GM18868 (cell line): ENCODE results near the gene CXCR2.
"Not testable (repeated sequence)": the region's sequence is repeated elsewhere in the genome, so short reads cannot be mapped to it uniquely, and the experiment has no call there.

Source experiments
- ATAC-seq: cut with Tn5 transposase; IDR thresholded peaks from one replicate; pipeline ENCODE4 v1.9.1; 2021; ENCODE audit warnings: mild to moderate bottlenecking, moderate library complexity; ENCODE audit not compliant: unreplicated experiment

Gene CXCR2

DNA sequence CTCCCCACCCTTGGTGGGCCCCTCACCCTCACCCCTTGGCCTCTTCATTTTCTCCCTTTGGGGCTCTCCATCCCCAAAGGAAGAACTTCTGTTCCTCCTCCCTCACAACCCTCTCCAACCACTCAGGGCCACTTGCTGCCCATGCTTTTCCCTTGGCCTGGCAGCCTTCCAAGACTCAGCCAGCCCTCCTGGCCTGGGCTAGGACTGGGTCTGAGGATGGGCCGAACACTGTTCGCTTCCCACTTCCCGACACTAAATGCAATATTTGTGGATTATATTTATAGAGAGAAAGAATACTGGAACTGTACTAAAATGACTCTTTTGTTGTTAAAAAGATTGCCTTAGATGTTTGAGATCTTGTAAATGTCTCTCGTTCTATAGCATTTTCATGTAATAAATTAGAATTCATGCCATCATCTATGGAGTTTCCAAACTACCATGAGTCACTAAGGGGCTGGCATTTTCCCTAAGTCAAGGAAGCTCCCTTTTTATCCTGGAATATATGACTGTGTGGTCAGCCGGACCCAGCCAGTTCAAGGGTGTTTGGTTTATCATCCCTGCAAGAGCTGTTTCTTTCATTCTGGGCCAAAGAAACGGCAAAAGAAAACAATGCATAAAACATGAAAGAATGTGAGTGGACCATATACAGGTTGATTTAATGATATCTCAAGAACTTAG, 3.8 kb downstream of the CXCR2 start:
- no peak for ATAC-seq

DNA sequence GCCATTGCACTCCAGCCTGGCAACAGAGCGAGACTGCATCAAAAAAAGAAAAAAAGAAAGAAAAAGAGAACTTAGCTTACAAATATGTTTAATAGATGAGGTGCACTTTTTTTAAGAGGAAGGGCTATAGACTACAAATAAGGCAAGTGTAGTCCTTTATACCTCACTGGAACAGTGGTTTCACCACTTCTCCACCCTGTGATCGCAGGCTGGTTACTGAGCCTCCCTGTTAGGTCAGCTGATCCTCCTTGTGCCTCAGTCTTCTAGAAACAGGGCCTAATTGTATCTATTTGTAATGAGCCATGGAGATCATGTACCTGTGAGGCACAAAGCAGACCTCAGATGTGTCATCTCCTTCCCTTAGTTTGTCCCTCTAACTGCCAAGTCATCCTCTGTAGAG, 4.5 kb downstream of the CXCR2 start:
- ATAC-seq, result no peak

DNA sequence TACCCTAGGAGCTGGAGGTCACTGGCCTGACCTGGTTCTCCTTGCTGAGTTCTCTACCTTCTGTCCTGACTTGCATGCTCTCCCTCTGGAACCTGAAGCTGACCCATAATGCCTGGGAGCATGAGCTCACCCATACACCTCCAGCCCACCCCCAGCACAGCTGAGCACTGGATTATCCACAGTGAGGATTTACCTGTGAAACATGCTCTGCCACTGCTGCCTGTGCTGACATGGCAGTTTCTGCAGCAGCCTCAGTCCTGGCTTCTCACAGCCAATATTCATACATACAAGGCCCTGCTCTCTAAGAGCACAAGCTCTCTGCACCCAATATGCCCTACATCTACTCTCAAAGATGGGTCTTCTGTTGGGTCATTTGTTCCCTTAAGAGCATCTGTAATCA, 5.0 kb downstream of the CXCR2 start:
- no peak for ATAC-seq

DNA sequence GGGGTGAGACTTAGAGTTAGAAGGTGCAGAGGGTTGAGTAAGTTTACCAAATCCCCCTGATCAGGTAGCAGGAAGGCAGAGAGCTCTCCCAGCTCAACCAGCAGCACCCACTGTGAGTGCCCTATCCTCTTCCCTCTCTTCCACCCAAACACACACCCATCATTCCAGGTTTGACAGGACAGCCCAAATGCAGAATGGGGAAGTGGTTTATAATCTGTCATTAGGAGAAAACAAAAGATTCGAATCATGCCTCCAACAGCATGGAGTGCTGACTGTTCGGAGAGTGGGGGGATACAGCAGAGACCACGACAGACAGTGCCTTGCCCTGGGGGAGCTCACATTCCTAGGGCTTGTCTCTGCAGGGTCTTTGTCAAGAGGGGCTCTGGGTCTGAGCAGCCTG, 11.7 kb downstream of the CXCR2 start:
- ATAC-seq, result no peak

DNA sequence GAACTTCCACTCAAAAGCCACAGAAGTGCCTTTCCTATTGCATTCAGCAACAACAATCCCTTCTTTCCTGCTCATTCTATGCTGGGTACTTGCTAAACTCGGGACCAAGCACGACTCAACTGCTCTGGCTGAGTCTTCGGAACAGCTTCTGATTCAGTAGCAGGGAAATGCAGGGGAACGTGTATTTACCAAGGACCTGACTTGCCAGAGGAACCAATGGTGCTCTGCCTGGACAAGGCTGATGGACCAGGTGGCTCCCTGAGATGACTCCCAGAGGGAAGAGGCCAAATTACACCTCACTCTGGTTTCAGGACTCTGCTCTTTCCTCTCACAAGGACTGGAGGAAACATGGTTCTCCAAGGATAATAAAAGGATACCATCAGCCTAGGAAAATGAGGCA, 12.2 kb downstream of the CXCR2 start:
- ATAC-seq, result no peak

DNA sequence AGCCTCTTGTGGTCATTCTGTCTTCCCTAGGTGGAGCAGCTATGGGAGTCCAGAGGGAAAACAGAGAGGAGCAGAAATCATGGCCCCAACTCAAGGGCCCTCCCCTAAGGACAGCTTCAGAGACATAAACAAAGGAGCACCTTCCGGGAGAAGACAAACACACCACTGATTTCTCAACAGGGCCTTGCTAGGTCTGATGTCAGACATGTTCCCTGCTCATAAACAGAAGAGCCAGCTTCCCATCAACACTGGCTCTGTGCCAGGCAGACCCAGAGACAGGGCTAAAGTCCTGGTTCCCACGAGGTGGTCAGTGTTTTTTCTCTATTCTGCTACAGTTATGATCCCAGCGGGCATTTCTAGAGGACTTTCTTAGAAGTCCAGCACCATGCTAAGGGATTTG, 19.3 kb downstream of the CXCR2 start:
- ATAC-seq, result no peak

DNA sequence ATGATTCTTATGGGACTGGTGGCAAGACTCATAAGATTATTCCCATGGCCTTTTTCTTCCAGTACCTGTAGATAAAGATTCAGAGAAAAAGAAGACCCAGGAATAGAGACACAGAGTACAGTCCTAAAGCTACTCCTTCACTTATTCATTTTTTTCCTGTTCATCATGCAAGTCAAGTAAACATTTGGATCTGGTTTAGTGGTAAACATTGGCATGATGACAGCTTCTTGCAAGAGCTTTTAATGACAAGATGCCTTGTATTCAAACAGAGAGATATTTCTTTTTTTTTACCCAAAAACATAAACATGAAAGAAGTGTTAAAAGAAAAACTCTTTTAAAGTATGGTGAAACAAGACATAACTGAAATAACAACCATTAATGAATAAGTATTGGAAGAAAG, 20.2 kb downstream of the CXCR2 start:
- no peak for ATAC-seq

DNA sequence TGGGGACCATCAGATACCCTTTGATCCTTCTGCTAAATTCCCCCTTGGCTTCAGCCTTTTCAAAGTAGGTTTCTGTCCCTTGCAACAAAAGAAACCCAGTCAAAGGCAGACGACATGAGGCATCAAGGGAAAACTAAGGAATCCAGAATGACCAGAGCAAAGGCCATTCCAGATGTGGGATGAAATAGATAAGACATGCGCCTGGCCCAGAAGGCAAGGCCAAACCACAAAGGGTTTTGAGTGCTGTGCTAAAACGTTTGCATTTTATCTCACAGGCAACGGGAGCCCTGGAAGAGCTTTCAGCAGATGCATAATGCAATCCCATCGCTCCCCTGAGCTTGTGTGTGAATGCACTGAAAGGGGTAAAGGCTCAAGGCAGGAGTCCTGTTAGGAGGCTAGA, 23.3 kb downstream of the CXCR2 start:
- no peak for ATAC-seq

DNA sequence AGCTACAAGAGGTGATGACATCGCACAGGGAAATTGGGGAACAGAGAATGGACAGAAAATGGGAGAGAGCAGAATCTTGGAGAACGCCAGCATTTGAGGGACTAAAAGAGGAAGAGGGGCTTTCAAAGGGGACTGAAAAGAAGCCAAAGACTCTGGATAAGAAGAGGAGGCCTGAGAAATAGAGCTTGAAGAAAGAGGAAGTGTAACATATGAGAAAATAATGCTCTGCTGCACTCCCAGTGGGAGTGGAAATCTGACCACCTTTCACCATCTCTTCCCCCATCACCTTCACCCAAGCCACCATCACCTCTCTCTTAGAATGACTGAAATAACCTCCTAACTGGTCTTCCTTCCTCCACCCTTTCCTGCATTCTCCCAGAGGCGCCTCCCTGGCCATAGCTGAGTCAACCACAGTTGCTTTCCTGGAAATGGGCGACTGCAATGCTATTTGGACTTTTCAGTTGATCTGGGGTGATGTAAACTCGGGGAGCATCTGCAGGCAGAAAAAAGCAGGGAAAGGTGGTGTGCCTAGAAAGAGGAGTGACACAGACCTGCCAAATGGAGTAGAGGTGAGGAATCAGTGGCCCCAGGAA, 24.1 kb downstream of the CXCR2 start:
- no peak for ATAC-seq

DNA sequence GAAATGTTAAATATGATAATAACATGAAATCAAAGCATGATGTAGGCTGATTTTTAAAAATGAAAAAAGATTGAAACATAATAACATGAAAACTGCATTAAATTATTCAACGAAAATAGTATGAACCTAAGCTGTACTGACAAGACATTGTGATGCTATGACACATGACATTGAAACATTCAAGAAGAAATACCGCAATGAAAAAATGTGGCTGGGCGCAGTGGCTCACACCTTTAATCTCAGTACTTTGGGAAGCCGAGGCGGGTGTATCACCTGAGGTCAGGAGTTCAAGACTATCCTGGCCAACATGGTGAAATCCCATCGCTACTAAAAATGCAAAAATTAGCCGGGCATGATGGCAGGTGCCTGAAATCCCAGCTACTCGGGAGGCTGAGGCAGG, 26.3 kb downstream of the CXCR2 start:
- ATAC-seq, result no peak

DNA sequence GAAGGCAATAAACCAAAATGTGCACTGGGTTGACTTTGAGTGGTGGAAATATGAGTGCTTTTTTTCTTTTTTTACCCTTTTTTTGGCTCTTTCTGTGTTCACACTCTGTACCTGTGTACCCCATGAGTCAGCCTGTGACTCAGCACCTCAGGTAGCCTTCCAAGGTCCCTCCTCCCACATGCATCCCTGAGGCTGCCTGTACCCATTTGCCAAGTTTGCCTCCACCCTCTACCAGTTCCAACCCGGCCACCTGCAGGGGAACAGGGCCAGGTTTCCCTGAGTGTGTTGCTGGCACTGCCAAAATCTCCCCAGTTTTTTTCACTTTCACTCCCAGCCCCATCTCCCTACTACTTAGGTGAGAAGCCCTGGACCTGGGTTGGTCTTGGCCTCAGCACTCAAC, 26.9 kb downstream of the CXCR2 start:
- ATAC-seq, result no peak

DNA sequence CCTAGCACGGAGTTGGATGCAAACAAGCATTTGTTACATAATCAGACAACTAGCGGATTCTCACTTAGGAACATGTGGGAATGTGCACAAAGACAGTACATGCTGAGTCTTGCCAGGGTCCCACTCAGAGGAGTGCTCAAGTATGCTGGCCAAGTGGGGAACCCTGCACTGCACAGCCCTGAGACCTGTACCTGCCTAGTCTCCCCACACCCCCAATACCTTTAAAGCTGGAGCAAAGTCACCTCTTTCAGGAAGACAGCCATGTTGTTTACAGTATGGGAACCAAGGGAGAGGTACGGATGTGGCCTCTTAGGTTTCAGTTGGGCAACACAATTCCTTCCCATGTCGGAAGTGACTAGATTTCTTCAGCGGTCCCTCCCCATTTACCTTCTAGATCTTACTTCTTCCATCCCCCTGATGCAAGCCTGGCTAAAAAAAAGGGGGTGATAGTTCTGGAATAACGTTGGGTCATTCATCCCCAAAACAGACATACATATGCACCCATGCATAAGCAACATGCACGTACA, 30.2 kb downstream of the CXCR2 start:
- ATAC-seq, result no peak

DNA sequence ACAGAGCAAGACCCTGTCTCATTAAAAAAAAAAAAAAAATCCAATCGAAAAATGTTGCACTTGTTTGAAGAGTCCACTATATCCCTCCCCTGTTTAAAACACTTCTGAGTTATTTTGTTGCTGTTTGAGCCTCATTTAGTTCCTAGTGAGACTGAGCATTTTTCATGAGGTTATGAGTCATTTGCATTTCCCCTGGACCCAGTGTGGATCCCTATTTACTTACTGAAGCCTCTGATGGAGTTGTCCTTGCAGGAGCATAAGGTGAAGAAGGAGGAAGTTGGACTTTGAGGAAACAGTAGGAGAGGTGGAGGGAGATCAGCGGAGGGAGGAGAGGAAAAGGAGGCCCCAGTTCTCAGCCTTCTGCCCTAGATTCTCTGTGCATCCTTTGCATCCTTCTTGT, 35.8 kb downstream of the CXCR2 start:
- ATAC-seq, result no peak

DNA sequence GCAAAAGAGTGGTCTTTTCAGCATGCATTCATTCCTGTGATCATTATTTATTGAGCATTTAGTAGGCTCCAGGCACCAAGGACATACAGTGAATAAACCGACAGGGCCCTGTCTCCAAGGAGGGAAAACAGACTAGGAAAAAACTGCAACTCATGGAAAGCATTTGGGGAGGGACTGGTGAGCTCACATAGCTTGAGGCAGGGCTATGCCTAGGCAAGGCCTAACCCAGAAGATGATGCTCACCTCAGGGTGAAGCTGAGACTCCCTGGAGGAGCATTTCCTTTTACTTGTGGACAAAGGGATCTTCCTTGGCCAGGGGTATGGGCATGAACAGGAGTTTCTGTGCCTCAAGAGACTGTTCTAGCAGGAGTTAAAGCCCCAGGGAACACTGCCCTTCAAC, 37.0 kb downstream of the CXCR2 start:
- ATAC-seq, result no peak

DNA sequence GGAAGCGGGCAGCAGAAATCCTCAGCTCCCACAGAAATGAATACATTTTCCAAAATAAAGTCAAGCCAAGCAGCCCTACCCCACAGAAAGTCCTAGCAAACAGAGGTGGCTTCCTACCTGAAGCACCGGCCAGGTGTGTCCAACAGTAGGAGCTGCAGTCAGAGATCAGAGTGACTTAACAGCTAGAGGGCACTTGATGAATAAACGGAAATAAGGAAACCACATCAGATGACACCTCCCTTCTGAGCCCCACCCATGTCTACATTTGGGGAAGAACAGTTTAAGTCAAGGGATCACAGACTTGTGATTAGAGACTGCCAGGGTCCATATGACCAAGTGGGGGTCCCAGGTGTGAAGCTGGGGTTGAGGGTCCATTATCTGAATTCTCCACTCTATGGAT, 41.0 kb downstream of the CXCR2 start, which contains the start of gene CXCR1:
Gene CXCR1, minus strand, starts transcription at position 172 of the 400 bp plus-strand sequence. CDS start 1,751 bp downstream, outside the sequence.
- ATAC-seq, result no peak

DNA sequence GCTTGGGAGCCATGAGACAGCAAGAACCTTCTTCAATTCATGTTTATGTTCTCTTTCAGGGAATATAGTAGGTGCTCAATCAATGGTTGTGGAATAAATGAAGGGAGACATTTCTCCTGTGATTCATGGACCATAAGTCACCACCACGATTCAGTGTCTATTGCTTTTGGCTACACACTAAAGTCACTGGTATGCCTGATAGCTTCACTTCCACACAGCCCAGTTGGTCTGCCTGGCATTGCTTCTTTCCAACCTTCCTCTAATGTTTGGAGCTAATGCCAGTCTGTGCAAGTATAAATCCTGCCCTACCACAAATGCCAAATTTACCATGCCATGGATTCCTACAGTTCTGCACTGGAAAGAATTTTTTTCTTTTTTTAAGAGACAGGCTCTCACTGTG, 42.2 kb downstream of the CXCR2 start:
- ATAC-seq, result no peak

DNA sequence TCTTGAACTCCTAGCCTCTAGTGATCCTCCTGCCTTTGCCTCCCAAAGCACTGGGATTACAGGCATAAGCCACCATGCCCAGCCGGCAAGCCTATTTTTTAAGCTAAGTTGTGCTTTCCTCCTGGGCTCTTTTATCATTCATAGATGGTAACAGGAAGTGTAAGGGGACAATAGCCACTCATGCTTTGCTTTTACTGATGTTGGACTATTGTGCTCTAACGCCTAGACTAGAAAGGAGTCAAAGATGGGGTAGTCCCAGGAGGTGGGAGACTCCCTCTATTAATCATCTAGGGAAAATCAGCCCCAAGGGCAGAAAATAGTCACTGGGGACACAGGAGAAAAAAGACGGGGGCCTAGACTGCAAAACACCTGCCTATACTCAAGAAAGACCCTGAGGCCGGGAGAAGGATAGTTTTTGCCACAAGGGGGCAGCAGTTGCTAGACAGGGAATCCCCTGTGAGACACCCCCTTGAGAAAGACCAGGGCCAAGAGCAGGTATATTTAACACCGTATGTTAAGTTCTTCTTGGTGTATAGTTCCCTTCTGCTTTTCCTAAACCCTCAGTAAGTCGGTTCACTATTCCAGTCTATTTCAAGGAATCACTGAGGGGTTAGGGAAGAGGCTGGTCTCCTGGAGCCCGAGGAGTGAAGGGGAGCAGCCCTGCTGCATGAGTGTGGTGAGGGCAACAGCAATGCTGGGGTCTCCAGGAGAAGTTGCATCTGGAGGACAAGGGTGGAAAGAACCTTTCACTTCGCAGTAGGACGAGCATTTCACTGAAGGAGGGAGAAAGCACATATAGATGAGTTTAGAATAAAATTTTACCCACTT, 43.0 kb downstream of the CXCR2 start:
- peak; percentile 66 for ATAC-seq

DNA sequence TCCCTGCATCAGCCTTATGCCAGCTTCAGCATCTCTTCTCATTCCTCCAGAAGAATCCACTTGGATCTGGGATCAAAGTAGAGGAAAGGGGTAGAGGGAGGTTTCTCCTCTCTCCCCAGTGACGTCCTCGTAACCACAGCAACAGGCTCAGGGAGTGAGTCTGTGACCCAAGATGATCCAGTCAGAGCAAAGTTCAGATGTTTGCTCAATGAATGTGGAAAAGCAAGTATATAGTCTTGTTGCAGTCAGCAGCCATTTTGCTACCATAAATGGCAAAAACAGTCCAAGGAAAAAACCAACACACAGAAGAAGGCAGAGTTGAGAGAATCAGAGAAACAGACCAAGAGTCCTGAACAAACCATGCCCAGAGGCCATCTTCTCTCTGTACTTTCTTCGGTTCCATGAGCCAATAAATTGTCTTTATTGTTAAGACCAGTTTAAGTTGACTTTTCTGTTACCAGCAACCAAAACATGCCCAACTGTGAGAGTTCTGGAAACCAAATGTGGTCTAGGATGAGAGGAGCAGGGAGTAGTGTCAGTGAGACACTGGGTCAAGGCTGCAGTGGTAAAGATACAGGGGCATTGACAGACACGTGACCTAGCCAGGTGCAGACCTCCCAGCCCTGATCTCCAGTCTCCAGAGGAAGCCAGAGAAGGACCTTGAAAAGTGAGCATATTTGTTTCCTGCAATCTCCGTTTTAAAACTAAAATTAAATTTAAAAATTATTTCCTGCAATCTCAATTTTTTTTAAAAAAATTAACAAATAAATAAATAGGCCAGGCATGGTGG, 44.1 kb downstream of the CXCR2 start:
- ATAC-seq, result no peak

DNA sequence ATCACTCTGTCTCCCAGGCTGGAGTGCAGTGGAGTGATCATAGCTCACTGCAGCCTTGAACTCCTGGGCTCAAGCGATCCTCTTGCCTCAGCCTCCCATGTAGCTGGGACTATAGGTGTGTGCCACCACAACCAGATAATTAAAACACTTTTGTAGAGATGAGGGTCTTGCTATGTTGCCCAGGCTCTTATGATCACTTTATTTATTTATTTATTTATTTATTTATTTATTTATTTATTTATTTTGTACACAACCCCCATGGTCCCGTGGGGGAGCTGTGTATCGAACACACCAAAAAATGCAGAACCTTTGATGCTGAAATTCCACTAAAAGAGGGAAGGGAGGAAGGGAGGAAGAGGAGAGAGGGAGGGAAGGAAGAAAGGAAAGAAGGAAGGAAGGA, 45.9 kb downstream of the CXCR2 start:
- ATAC-seq, result not testable (repeated sequence)

DNA sequence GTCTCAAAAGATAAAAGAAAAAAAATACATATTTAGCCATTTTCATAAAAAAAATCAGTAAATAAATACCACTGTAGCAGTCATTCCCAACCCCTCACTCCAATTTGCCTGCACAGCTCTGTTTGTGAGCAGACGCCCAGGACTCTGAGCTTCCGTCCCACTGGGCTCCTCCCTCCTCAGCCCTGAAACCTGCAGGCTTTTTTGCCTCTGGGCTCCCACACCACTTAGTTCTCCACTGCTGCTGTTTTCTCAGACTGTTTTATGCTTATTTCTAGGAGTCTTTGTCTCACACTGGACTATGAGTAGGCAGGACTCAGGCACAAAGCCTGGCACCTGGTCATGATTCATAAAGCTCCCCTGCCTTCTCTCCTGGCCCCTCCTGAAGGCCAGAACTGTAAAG, 47.0 kb downstream of the CXCR2 start:
- no peak for ATAC-seq

DNA sequence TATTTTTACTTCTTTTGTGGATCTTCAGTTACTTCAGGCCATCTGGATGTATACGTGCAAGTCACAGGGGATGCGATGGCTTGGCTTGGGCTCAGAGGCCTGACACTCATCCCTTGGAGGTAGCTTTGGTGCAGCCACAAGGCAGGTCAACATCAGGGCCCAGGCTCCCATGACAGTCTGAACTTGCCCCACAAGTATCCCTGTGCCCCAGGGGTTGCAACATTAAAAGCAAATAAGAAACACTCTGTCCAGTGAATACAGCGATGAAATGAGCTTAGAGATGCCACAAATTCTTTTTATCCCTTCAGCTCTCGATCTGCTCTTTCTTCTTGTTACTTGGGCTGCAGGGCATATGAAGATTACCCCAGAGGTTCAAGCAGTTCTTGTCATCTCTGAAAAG, 54.0 kb downstream of the CXCR2 start:
- no peak for ATAC-seq
